Measurements from ENCODE around the gene KCNG1. TPM values are rescaled to one million over a fixed set of nuclear protein-coding genes. Genes with fewer than 3 reads are reported as not detected.

KCNG1 gene
- total and polyA plus RNA-seq, 9 donors = 0.15 to 4.9 (median 1.1) TPM

DNA sequence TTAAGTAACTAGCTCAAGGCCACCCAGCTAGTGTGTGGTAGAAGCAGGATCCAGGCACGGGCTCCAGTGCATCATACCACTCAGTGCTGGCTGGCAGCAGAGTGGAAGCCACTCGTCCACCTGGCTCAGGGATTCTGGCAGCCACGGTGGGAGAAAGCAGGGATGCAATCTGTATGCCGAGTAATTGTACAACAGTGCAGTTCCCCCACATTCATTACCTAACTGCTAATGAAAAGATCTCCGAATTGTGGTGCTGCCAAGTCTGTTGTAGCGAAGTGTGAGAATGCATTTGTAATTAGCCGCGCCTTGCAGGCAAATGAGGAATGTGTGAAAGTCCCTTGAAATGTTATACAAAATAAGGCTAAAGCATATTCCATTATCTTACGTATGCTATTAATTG is 29.0 kb downstream of the KCNG1 start:
- WGBS, 3 donors = 76 to 81% (median 78%) methylated on average over 9 of the region's 9 CpGs
- intact Hi-C loops (cut with DNase I) = loop anchor here in 1 of 4 donors (5.0 kb wide), 1 partner anchor 318 kb away; no protein-coding TSS in a partner anchor
- Histone ChIP-seq H3K36me3 (no peaks in the 10 kb centered on the region), H3K4me1 (ENCODE audit: insufficient read depth) (no peaks in the 10 kb centered on the region), H3K27ac (no peak overlapping the region), H3K9me3 (no peaks in the 10 kb centered on the region), H3K27me3 (no peaks in the 10 kb centered on the region), H3K4me3 (no peak overlapping the region)
- no peak for DNase-seq
- no peak for TF ChIP-seq CTCF (IDR thresholded peaks at IDR 0.05)
- TF ChIP-seq POLR2A (IDR thresholded peaks at IDR 0.05) = no peak
- no peak for TF ChIP-seq EP300 (IDR thresholded peaks at IDR 0.05)

- H3K27me3 ChIP-seq = no peaks in the 10 kb centered on the region
- H3K9me3 ChIP-seq = no peaks in the 10 kb centered on the region
- TF ChIP-seq CTCF (IDR thresholded peaks at IDR 0.05) (no peak), EP300 (IDR thresholded peaks at IDR 0.05) (no peak), POLR2A (IDR thresholded peaks at IDR 0.05) (no peak)
- H3K4me3 ChIP-seq = no peak overlapping the region
- no peak overlapping the region for H3K27ac ChIP-seq
- no peak for DNase-seq
- intact Hi-C loops (cut with DNase I) = loop anchor here in 1 of 4 donors (5.0 kb wide), 1 partner anchor 319 kb away; no protein-coding TSS in a partner anchor
- no peaks in the 10 kb centered on the region for H3K4me1 ChIP-seq (ENCODE audit: insufficient read depth)
- H3K36me3 ChIP-seq = no peaks in the 10 kb centered on the region
- 33 to 42% (median 35%) methylated on average over 13 of the region's 13 CpGs for WGBS, 3 donors
Measured at GRCh38 chr20:50992733-50993457, 30.0 kb downstream of the KCNG1 start.

DNA sequence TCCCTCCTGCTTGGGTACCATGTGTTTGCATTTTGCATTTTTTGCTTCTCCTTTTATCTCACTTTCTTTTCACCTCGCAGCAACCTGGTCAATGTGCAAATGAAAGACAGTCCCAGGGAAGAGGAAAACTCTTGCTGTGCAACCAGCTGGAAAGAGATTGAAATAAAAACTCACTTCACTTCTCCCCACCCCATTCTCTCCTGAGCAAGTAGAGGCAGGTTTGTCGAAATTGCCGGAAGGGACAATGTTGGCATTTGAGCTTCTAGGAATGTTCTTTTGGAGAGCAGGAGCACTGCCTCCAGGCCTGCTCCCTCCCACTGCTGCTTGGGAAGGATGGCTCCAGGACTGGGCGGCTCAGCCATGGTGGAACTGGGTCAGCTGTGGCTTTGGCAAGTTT is 30.6 kb downstream of the KCNG1 start:
- 49 to 52% (median 51%) methylated on average over 4 of the region's 4 CpGs for WGBS, 3 donors

GRCh38 chr20:50991076-50991475 is 31.8 kb downstream of the KCNG1 start:
- WGBS, 3 donors = 76 to 85% (median 83%) methylated on average over 3 of the region's 3 CpGs
- H3K36me3 ChIP-seq = no peaks in the 10 kb centered on the region
- no peaks in the 10 kb centered on the region for H3K4me1 ChIP-seq (ENCODE audit: insufficient read depth)
- intact Hi-C loops (cut with DNase I) = loop anchor here in 1 of 4 donors (5.0 kb wide), 1 partner anchor 321 kb away; no protein-coding TSS in a partner anchor
- H3K9me3 ChIP-seq = no peaks in the 10 kb centered on the region
- no peak for DNase-seq
- H3K27me3 ChIP-seq = no peaks in the 10 kb centered on the region
- no peak for TF ChIP-seq EP300 (IDR thresholded peaks at IDR 0.05)
- TF ChIP-seq CTCF (IDR thresholded peaks at IDR 0.05) = no peak
- no peak for TF ChIP-seq POLR2A (IDR thresholded peaks at IDR 0.05)
- H3K27ac ChIP-seq = no peak overlapping the region
- no peak overlapping the region for H3K4me3 ChIP-seq

More for the DNA sequence above, 30.6 kb downstream of the KCNG1 start:
- Histone ChIP-seq H3K27me3 (no peaks in the 10 kb centered on the region), H3K36me3 (no peaks in the 10 kb centered on the region), H3K9me3 (no peaks in the 10 kb centered on the region), H3K4me3 (no peak overlapping the region), H3K4me1 (ENCODE audit: insufficient read depth) (no peaks in the 10 kb centered on the region), H3K27ac (no peak overlapping the region)
- intact Hi-C loops (cut with DNase I) = loop anchor here in 1 of 4 donors (5.0 kb wide), 1 partner anchor 320 kb away; no protein-coding TSS in a partner anchor
- DNase-seq = no peak
- TF ChIP-seq CTCF (IDR thresholded peaks at IDR 0.05) (no peak), EP300 (IDR thresholded peaks at IDR 0.05) (no peak), POLR2A (IDR thresholded peaks at IDR 0.05) (no peak)
